GM19025 (cell line): ENCODE data around the gene USP47.

Source experiments
- ATAC-seq: cut with Tn5 transposase; IDR thresholded peaks from one replicate; pipeline ENCODE4 v1.9.1; 2021; ENCODE audit warnings: mild to moderate bottlenecking, low read depth, moderate library complexity; ENCODE audit not compliant: unreplicated experiment

The USP47 gene

GRCh38 chr11:11864332-11864731 is 22.6 kb downstream of the USP47 start:
- no peak for ATAC-seq

GRCh38 chr11:11864803-11865202 is 23.0 kb downstream of the USP47 start:
- ATAC-seq: no peak

- ATAC-seq: no peak
Observed at GRCh38 chr11:11865449-11865848, 23.7 kb downstream of the USP47 start.

GRCh38 chr11:11866203-11866602 is 24.4 kb downstream of the USP47 start:
- ATAC-seq: no peak

- ATAC-seq: no peak
Observed at GRCh38 chr11:11867720-11868119, 25.9 kb downstream of the USP47 start.

- no peak for ATAC-seq
Observed at GRCh38 chr11:11871991-11872401, 30.2 kb downstream of the USP47 start.

GRCh38 chr11:11876458-11876857 is 34.7 kb downstream of the USP47 start:
- no peak for ATAC-seq

GRCh38 chr11:11880179-11880578 is 38.4 kb downstream of the USP47 start:
- no peak for ATAC-seq

- no peak for ATAC-seq
Observed at GRCh38 chr11:11882539-11882938, 40.8 kb downstream of the USP47 start.

- ATAC-seq: no peak
Observed at GRCh38 chr11:11884351-11884750, 42.6 kb downstream of the USP47 start.

- ATAC-seq: peak; percentile 79
Observed at GRCh38 chr11:11884774-11885481, 43.2 kb downstream of the USP47 start.

GRCh38 chr11:11894486-11894885 is 52.7 kb downstream of the USP47 start:
- no peak for ATAC-seq

- ATAC-seq: no peak
Observed at GRCh38 chr11:11895672-11896071, 53.9 kb downstream of the USP47 start.

GRCh38 chr11:11898648-11899047 is 56.9 kb downstream of the USP47 start:
- ATAC-seq: no peak

GRCh38 chr11:11899401-11899800 is 57.6 kb downstream of the USP47 start:
- ATAC-seq: no peak

GRCh38 chr11:11901929-11902328 is 60.2 kb downstream of the USP47 start:
- ATAC-seq: no peak

- ATAC-seq: no peak
Observed at GRCh38 chr11:11909727-11910126, 68.0 kb downstream of the USP47 start.

GRCh38 chr11:11910541-11910940 is 68.8 kb downstream of the USP47 start:
- ATAC-seq: no peak

- no peak for ATAC-seq
Observed at GRCh38 chr11:11913395-11913794, 71.6 kb downstream of the USP47 start.

- ATAC-seq: no peak
Observed at GRCh38 chr11:11915625-11916024, 73.9 kb downstream of the USP47 start.

- no peak for ATAC-seq
Observed at GRCh38 chr11:11916981-11917399, 75.2 kb downstream of the USP47 start.

GRCh38 chr11:11923828-11924227 is 82.1 kb downstream of the USP47 start:
- no peak for ATAC-seq

GRCh38 chr11:11929920-11930319 is 88.1 kb downstream of the USP47 start:
- ATAC-seq: no peak
